GM21825 (cell line): ENCODE measurements around the gene KMT5C.
"Not testable (repeated sequence)": the region's sequence is repeated elsewhere in the genome, so short reads cannot be mapped to it uniquely, and the experiment has no call there.

Experiments
- ATAC-seq: cut with Tn5 transposase; IDR thresholded peaks from one replicate; pipeline ENCODE4 v1.9.1; 2021; ENCODE audit warnings: mild to moderate bottlenecking, moderate library complexity; ENCODE audit not compliant: unreplicated experiment

The KMT5C gene

DNA sequence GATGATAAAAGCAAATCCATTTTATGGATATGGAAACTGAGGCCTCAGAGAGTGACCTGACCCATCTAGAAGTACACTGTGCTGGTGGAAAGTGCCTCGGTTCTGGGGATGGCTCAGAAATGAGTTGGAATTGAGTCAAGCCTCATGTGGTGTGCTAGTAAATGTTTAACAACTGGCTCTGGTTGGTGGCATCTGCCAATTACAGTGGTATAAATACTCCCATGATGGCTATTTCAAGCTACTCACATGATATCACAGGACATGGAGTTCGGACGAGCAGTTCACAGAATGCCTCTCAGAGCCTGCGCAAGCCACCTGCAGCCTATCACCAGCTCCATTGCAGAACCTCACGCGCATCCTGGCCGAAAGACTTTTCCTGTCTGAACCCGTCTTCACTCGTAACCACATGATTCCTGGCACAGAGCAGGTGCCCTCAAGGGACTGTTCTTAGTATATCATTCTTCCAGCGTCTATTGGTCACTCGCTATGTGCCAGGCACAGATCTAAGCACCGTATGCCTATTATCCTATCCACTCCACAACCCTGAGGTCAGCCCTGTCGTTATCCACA, 23.6 kb upstream of the KMT5C start:
- no peak for ATAC-seq

DNA sequence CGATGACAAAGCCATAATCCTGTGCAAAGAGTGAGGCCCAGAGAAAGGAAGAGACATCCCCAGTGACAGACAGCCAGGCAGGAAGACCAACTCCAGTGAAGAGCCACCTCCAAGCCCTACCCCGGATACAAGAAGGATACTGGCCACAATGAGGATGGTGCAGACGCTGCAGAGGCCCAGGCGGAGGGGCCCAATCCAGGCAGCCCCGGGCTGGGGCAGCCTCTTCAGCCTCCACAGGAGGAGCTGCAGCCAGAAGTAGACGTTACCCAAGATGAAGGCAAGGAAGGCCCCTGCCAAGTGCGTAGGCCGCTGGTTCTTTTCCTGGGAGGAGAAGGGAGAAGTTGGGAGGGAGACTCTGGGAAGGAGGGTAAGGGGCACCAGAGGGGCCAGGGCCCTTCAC, 23.0 kb upstream of the KMT5C start:
- ATAC-seq: no peak

DNA sequence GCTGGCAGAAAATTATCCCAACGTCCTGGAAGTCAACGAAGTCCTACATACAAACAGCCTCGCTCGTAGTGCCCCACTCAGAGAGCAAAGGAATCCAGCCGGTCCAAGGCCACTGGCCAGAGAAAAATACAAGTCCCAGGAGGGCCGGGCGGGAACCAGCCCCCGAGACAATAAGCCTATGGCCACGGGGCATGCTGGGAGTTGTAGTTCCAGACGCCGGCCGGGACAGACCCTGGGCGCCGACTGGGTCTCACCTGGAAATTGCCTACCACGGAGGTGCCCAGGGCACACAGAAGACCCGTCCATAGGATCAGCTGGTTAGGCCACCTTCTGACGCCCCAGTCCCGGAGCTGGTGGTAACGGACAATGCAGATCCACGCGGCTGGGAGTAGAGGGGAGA, 19.9 kb upstream of the KMT5C start:
- ATAC-seq: no peak

DNA sequence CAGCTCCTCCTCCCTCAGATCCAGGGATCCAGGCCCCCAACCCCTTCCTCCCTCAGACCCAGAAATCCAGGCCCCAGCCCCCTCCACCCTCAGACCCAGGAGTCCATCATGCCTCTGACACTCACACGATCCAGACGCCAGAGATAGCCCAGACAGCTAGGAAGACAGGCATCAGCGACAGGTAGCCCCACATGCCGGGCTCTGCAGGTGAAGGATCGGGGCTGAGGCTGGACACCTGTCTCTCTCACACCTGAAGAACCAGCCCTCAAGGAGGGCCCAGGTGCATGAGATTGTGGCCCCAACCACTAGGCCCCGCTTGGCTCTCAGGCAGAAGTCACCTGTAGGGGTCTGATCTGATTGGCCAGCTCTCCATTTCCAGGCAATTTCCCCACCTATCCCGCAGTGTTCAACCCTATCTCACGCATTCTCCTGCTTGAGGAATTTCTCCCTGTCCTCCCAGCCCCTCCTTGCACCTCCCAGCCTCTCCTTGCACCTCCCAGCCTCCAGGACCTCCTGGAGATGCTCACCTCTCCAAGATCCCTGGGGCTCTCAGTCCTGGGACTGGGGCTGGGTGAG, 18.7 kb upstream of the KMT5C start:
- ATAC-seq: no peak

DNA sequence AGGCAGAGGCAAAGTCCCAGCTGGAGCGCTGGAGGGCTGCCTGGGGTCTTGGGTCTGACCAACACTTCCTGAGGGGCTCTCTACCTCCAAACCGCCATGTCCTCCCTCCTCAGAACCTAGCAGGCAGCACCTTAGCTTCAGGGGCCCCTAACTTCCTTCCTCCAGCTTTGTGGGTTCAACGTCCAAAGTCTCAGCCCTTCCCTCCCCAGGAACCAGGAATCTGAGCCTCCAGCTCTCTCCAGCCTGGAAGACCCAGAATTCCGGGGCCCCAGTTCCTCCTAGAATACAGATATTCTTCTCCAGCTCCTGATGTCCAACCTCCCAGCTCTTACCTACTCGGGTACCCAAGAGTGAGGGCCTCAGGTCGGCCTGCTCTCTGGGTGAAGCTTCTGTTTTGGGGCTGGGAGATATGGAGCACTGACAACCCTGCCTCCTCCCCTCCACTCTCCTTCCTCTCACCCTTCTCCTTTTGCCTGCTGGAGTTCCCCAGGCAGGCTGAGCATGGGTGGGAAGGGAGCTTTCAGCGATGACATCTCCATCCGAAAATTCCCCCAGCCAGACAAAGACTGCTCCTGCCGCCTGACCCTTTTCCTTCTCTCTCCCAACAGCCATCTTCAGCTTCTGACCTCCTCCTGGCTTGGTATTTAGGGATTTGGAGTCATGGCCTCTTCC, 18.1 kb upstream of the KMT5C start:
- ATAC-seq: no peak

DNA sequence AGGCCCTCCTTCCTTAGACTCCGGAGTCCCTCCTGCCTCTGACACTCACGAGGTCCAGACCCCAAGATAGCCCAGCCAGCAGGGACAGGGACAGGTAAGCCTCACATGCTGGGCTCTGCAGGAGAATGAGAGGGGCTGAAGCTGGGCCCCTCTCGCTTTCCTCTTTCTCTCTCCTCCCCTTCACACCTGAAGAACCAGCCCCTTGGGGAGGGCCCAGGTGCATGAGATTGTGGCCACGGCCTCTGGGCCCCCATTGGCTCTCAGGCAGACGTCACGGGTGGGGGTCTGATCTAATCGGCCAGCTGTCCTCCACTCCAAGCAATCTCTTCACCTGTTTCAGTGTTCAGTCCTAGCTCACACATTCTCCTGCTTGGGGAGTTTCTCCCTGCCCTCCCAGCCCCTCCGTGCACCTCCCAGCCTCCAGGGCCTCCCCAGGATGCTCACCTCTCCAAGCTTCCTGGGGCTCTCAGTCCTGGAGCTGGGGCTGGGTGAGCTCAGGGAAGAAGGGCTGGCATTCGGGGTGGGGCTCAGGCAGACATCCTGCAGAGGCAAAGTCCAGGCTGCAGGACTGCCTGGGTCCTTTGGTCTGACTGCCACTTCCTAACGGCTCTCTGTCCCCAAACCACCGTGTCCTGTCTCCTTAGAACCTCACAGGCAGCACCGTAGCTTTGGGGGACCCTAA, 17.3 kb upstream of the KMT5C start:
- no peak for ATAC-seq

DNA sequence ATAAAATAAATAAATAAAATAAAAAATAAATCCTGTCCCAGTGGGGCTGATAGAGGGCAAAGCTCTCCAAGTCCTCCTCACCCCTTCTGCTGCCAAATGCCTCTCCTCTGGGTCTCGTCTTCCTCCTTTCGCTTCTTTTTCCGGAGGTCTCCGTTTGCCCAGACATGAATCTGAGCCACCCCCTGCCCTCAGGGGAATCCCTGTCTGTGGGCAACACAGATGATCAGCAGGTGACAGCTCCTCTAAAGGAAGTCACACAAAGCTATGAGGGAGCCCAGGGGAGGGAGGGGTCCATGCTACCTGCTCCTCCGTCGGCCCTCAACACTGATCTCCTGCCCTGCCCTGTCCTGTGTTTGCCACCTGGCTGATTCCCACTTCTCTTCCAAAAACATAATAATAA, 15.0 kb upstream of the KMT5C start:
- ATAC-seq: no peak

DNA sequence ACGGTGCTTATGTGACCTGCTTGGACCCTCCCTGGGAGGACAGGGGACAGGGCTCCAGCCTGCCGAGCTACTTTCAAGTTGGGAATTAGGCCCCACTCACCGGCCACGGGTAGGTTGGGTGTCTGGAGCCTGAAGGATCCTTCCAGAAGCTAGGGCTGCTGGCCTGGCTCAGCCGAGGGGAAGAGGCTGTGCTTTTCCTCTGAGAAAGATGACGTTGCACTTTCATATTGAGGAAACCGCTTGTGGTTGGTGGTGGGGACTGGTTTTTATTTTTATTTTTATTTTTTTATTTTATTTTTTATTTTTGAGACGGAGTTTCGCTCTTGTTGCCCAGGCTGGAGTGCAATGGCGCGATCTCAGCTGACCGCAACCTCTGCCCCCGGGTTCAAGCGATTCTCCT, 14.5 kb upstream of the KMT5C start, which contains the start of gene TMEM150B:
TSS of gene TMEM150B (minus strand) at position 170 of the 400 bp plus-strand sequence. CDS start 4,305 bp downstream, outside the sequence.
- no peak for ATAC-seq

DNA sequence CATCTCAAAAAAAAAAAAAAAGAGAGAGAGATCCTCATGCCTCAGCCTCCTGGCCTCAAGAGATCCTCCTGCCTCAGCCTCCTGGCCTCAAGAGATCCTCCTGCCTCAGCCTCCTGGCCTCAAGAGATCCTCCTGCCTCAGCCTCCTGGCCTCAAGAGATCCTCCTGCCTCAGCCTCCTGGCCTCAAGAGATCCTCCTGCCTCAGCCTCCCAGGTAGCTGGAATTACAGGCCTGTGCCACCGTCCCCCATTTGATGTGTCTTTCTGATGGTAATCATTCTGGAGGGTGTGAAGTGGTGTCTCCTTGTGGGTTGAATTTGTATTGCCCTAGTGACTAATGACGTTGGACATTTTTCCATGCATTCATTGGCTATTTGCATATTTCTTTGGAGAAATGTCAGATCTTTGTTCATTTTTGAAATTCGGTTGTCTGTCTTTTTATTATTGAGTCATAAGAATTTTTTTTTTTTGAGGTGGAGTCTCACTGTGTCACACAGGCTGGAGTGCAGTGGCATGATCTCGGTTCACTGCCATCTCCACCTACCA, 10.8 kb upstream of the KMT5C start:
- ATAC-seq: not testable (repeated sequence)

DNA sequence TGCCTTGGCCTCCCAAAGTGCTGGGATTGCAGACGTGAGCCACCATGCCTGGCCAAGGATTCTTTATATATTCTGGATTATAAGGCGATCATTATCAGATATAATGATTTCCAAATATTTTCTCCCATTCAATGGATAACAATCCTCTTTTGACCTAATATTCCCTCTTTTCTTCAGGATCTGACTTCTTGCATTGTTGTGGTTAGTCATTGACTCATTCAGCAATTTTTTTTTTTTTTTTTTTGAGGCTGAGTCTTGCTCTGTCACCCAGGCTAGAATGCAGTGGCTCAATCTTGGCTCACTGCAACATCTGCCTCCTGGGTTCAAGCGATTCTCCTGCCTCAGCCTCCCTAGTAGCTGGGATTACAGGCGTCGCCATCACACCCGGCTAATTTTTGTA, 9.9 kb upstream of the KMT5C start:
- not testable (repeated sequence) for ATAC-seq

DNA sequence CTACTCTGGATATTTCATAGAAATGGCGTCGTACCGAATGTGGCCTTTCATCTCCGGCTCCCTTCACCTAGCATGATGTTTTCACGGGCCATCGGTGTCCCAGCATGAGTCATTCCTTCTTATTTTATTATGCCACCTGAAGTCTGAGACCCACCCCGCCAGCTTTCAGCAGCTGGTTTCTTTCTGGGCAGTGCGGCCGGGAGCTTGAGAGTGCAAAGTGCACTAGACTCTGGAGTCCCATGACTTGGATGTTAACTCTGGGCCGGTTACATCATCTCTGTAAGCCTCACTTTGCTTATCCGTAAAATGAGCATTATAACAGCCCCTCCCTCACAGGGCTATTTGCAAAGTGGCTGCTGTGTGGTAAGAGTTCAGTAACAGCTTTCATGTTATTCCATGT, 5.8 kb upstream of the KMT5C start:
- no peak for ATAC-seq

DNA sequence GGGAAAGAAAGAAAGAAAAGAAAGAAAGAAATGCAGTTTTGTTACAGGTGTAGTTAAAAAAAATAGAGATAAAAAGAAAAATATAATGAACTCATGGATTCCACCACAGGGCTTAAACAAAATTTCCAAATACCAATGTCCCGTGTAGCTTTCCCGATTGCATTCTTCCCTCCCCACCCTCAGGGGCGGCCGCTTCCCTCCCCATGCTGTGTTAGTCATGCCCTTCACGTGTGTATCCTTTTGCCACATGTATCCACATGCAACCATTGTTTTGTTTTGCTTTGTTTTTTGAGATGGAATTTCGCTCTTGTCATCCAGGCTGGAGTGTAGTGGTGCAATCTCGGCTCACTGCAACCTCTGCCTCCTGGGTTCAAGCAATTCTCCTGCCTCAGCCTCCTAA, 3.6 kb upstream of the KMT5C start:
- ATAC-seq: no peak

DNA sequence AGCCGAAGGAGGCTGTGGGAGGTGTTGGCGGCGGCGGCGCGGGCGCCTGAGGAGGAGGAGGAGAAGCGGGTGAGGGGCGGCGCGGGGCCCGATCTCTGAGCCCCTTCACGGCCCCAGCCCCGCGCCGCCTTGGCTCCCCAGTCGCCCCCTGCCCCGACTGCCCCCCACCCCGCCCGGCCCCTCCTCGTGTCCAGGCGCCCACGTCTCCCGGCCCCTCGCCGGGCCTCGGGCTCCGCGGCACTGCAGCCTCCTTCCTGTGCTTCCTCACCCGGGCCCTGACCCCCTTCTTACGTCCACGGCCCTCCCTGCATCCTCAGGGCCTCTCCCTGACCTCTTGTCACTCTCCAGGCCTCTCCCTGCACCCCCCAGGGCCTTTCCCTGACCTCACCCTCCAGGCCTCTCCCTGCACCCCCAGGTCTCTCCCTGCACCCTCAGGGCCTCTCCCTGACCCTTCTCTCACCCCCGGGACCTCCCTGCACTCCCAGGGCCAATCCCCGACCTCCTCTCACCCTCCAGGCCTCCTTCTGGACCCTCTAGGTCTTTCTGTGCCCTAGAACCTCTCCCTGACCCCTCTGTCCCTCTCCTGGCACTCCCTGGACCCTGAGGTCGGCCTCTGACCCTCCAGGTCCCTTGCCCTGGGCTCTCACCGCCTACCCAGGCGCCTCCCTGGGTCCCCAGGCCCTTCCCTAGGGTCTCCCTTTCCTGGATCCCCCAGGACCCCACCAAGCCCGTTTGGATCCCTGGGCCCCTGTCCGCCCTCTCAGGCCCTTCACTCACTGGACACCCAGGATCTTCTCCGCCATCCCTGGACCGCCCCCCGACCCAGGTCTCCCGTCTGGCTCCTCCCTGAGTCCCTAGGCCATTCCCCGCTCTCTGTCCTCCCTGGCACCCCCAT, 460 bp downstream of the KMT5C start:
- no peak for ATAC-seq

DNA sequence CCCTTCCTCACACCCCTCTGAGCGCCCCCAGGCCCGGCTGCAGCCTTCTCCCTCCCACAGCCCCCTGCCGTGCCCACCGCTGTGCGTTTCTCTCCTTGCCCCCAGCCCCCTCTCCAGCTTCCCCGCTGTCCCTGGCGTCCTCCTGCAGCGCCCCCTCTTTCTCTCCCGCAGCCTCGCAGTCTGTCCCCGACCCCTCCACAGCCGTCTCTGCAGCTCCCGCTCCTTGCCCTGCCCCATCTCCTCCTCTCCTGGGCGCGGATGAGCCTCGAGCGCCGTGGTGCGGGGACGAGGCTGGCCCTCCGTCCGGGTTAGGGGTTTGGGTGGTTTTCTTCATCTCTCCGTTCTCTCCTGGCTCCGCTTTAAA, 1.1 kb downstream of the KMT5C start:
- no peak for ATAC-seq

DNA sequence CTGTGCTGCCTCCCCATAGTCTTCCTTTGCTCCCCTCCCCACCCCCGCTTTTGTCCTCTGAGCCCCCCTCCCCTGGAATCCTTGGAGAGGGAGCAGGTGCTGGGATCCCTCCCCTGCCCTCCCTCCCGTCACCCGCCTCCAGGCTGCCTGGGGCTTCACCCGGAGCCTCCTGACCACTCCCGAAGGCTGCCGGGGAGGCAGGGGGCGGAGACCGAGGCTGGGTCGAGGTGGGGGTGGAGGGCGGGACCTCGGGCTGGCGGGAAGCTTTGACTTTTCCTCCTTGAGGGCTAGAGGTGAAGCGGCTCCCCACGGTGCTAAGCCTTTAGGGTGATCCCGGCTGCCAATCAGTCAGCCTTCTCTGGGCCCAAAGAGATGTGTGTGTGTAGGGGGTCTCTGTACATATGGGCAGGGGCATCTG, 1.5 kb downstream of the KMT5C start:
- ATAC-seq: no peak

DNA sequence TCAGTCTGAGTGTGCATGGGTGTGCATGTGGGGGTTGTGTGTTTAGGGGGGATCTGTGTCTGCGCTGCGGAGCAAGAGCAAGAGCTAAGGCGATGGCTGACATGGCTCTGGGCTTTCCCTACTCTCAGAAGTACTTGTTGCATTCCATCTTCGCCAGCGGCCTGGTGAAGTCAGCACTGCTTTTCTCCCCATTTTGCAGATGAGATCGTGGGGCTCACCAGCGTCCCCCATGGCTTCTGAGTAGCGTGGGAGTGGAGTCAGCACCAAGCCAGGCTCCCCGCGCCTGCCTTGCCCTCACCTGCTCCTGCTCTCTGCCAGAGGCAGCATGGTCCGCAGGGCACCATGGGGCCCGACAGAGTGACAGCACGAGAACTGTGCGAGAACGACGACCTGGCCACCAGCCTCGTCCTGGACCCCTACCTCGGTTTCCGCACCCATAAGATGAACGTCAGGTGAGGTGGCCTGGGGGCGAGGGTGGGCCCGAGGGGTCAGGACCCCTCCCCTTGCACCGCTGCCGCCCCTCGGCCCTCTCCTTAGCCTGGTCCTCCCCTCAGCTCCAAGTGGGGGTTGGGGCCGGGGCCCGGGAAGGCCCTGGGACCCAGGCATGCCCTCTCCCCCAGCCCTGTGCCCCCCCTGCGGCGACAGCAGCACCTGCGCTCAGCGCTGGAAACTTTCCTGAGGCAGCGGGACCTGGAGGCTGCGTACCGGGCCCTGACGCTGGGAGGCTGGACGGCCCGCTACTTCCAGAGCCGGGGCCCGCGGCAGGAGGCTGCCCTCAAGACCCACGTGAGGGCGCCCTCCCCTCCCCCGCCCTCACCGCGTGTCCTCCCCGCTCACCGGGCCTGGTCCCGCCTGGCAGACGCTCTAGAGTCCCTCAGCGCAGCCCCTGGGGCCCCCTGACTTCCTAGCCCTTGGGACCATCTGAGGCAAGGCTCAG, 2.2 kb downstream of the KMT5C start:
- no peak for ATAC-seq

DNA sequence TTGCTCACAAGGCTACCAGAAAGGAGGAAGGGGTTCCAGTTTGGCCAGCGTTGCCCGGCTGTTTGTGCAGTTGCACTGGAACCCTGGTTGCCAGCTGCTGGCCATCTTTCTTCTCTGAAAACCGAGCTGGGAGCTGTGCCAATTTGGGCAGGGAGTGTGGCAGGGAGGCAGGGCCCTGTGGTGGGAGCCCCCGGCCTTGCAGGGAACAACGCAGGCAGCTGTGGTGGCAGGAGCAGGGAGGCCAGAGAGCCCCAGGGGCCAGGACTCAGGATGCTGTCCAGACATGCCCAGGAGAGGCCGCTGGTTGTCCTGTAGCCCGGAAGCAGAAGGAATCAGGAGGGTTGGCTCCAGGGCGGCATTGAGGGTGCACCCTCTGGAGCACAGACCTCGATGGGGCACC, 4.8 kb downstream of the KMT5C start:
- ATAC-seq: no peak

DNA sequence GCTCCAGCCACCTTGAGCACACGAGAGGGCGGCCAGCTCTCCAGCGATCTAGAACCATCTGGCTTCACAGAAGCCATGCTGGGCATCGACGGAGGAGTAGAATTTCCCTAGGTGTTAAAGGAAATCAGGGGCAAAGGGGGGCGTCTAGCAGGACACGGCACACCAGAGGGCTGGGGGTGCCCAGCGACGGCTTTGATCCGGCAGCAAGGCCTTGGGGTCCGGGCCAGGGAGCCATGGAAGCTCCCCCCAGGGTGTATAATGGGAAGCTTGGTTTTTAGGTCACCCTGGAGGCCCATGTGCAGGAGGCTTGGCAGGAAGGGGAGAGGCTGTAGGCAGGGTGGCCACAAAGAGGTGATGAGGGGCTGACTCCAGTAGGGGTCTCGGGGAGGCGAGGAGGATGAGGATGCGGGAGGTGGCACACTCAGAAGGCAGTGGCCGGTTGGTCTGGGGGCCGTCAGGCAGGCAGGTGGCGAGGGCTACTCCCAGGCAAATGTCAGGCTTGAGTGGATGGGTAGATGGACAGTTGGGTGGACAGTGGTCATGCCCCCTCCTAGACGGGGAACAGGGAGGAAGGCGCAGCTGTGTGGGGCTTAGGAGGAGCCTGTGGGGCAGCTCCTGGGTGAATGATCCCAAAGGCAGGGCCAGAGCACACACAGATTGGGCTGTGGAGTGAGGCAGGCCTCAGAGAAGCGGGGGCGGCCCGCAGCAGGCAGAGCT, 5.6 kb downstream of the KMT5C start:
- no peak for ATAC-seq
